Cardiac fibroblast (primary cell): ENCODE data around the gene NUDCD3.
A peak's percentile ranks its signal among the peaks of the same experiment; 100 is the strongest.

Experiments used
- DNase-seq, 2 donors: peaks; one replicate each; pipeline versions ENCODE4 v3.0.0 to v3.0.0-alpha.2; 2010; ENCODE audit warnings: low read depth in 2 of 2
- H3K4me3 ChIP-seq, 2 donors: replicated peaks in 1 of 2; 1 replicate in 1 of 2; 2 replicates in 1 of 2; pipeline ENCODE4 v1.5.1; 2011; ENCODE audit warnings: low read depth in 2 of 2, low read length in 2 of 2, mild to moderate bottlenecking in 2 of 2, moderate library complexity in 1 of 2
- CTCF ChIP-seq: IDR thresholded peaks from one replicate; pipeline ENCODE4 v1.5.1; 2011; ENCODE audit warnings: low read depth, mild to moderate bottlenecking, low read length, inconsistent platforms

NUDCD3 gene

GRCh38 chr7:44477938-44478337 lies 12.5 kb downstream of the NUDCD3 start:
- no peak overlapping the region for H3K4me3 ChIP-seq
- TF ChIP-seq CTCF: no peak
- no peak for DNase-seq

- peak; percentile 99 for TF ChIP-seq CTCF
- H3K4me3 ChIP-seq: no peak overlapping the region
- peak; percentile 90 for DNase-seq
Measured at GRCh38 chr7:44477063-44477830, 13.2 kb downstream of the NUDCD3 start.

GRCh38 chr7:44476313-44476712 lies 14.1 kb downstream of the NUDCD3 start:
- no peak for DNase-seq
- no peak for TF ChIP-seq CTCF
- H3K4me3 ChIP-seq: no peak overlapping the region

GRCh38 chr7:44473295-44473694 lies 17.2 kb downstream of the NUDCD3 start:
- peak; percentile 41 to 63 for DNase-seq
- no peak for TF ChIP-seq CTCF
- no peak overlapping the region for H3K4me3 ChIP-seq

- H3K4me3 ChIP-seq: no peak overlapping the region
- TF ChIP-seq CTCF: no peak
- no peak for DNase-seq
Measured at GRCh38 chr7:44472843-44473242, 17.6 kb downstream of the NUDCD3 start.

- TF ChIP-seq CTCF: no peak
- no peak overlapping the region for H3K4me3 ChIP-seq
- DNase-seq: peak; percentile 19 to 28
Measured at GRCh38 chr7:44471850-44472249, 18.6 kb downstream of the NUDCD3 start.

GRCh38 chr7:44471436-44471835 lies 19.0 kb downstream of the NUDCD3 start:
- no peak for DNase-seq
- no peak for TF ChIP-seq CTCF
- H3K4me3 ChIP-seq: no peak overlapping the region
